ENCODE results near the gene HSD17B4.
"Not testable (repeated sequence)": the region's sequence is repeated elsewhere in the genome, so short reads cannot be mapped to it uniquely, and the experiment has no call there.

Gene HSD17B4

DNA sequence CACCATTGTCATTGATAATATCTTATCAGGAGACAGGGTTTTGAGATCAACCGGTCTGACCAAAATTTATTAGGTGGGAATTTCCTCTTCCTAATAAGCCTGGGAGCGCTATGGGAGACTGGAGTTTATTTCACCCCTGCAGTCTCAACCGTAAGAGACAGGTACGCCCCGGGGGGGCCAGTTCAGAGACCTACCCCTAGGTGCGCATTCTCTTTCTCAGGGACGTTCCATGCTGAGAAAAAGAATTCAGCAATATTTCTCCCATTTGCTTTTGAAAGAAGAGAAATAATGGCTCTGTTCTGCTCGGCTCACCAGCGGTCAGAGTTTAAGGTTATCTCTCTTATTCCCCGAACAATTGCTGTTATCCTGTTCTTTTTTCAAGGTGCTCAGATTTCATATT is 28.3 kb downstream of the HSD17B4 start:
- DNase-seq (ENCODE audit: low spot score), result not testable (repeated sequence)

DNA sequence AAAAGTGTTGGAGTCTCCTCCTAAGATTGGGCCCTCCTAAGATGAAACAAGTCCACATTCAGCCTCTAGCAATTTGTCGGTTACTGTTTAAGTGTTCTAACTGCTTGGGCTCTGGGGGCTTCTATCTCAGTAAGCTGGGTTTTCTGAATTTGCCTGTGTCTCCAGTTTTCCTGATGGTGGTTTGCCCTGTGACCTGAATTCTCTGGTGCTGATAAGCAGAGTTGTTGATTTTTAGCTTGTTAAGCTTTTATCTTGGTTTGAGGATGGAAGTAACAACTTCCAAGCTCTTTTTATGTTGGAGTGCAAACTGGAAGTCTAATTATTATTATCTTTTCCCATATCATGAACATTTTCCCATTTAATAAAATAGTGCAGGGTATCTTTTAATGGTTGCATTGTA is 30.9 kb downstream of the HSD17B4 start:
- DNase-seq (ENCODE audit: low spot score), result no peak

DNA sequence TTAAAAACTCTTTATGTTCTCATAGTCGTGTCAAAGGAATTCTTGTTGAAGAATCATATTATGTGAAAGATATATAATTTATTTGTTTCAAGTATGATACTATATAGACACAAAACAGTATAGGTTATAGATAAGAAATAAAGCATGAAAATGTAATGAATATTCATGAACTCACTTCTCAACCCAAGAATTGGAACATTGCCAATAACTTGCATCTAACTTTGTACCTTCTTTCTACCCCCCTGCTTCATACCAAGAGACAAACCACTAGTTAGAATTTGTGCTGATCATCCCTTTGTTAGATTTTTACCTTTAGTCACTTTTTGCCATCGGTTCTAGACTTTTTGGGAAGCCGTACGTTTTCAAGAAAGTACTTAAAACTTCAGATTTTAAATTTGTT is 32.6 kb downstream of the HSD17B4 start:
- no peak for DNase-seq (ENCODE audit: low spot score)

DNA sequence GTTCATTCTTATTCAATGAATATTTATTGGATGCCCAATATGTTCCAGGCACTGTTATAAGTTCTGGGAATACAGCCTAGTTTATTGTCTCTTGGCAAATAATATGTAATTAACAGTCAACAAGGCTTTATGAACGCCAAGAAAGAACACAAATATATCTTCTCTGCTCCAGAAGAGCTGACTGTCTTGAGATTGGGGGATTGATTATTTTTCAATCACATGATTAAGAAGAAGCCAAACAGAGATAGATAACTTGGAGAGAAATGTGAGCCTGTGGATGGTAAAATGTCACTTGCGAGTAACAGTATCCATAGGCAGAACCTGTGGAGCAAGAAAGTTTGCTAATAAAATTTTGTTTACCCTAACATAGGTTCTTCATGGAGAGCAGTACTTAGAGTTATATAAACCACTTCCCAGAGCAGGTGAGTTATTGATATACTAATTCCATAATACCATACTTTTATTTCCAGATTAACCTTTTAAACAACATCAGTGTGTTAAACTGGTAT is 49.4 kb downstream of the HSD17B4 start:
- no peak for DNase-seq (ENCODE audit: low spot score)

DNA sequence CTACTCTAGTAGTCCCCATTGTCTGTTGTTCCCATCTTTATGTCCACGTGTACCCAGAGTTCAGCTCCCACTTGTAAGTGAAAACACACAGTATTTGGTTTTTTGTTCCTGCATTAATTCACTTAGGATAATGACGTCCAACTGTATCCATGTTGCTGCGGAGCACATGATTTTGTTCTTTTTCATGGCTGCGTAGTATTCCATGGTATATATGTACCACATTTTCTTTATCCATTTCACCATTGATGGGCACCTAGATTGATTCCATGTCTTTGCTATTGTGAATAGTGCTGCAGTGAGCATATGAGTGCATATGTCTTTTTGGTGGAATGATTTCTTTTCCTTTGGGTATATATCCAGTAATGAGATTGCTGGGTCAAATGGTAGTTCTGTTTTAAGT is 51.6 kb downstream of the HSD17B4 start:
- DNase-seq (ENCODE audit: low spot score), result not testable (repeated sequence)

DNA sequence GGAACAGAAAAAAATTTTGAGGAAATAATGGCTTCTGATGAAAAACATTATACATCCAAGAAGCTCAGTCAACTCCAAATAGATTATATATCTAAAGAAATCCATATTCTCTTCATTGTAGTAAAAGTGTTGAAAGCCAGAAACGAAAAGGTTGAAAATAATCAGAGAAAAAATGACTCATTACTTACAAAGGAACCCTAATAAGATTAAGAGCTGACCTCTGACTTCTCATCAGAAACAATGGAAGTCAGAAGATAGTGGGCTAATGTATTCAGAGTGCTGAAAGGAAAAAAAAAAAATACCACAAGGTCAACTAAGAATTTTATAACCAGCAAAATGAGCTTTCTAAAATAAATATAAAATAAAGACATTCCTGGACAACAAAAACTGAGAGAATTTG is 60.0 kb downstream of the HSD17B4 start:
- DNase-seq (ENCODE audit: low spot score), result no peak

DNA sequence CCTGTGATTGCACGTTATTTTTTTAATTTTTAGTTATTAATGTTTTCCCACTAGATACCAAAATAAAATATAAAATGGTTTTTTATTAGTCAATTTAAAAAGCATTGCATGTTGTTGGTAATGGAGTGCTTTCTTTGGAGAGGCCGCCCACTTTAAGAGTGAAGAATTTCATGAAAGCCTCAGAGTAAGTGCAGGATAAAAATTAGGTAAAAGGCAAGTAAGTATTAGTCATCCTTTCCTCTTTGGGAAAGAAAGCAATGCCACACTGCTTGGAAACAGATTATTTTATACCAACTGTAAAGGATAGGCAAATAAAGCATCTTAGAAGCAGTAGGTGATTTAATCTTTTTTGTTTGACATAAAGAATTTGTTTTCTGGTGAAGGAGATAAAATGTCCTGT is 62.9 kb downstream of the HSD17B4 start:
- no peak for DNase-seq (ENCODE audit: low spot score)

DNA sequence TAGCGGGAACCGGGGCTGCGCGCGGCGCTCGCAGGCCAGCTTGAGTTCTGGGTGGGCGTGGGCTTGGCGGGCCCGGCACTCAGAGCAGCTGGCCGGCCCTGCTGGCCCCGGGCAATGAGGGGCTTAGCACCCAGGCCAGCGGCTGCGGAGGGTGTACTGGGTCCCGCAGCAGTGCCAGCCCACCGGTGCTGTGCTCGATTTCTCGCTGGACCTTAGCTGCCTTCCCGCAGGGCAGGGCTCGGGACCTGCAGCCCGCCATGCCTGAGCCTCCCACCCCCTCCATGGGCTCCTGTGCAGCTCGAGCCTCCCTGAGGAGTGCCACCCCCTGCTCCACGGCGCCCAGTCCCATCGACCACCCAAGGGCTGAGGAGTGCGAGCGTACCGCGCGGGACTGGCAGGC is 64.8 kb downstream of the HSD17B4 start:
- not testable (repeated sequence) for DNase-seq (ENCODE audit: low spot score)

DNA sequence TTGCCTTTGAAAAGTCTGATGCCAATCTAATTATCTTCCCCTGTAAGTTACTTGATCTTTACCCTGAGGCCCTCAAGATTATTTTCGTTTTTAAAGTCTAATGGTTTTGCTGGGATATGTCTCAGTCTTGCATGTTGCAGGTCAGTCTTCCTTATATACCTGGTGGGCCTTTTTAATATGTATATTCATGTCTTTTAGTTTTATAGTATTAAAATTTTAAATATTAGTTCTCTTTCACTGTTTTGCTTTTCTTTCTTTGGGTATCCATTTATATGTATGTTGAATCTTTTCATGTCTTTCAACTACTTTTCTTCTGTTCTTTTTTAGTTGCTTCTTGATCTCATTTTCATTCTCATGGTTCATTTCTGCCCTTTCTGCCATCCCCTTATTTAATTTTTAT is 68.9 kb downstream of the HSD17B4 start:
- no peak for DNase-seq (ENCODE audit: low spot score)

DNA sequence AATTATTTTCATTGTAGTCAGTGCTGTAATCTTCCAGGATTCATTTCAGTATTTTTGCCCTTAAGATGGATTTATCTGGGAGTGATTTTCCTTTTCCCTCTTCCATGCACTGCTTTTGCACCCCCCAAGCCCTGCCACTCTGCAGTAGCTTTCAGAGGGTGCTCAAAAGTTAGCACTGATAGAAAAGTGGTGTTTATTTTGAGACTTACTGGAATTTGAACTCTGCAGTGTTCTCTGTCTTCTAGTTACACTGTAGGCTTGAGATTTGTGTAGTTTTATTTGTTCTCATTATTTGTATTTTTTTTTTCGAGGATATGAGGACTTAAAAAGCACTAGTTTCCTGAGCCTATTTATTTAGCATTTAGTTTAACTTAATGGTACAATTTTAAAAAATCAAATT is 70.5 kb downstream of the HSD17B4 start:
- DNase-seq (ENCODE audit: low spot score), result no peak

DNA sequence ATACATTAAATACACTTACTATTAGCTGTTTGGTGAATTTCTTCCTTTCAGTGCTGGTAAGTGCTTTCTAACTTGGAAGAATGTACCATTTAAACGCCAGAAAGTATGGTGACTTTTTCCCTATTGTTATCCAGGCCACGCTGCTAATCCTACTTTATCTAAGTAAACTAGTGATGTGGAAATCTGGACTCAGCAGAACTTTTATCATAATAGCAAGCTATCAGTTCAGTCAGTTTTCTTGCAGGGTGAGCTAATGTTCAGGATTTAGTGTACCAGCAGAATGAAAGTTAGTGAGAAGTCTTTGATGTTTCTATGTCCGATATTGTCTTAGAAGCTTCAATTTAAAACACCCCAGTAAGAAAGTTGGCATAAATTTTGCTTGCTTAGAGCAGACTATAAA is 72.2 kb downstream of the HSD17B4 start:
- DNase-seq (ENCODE audit: low spot score), result no peak

DNA sequence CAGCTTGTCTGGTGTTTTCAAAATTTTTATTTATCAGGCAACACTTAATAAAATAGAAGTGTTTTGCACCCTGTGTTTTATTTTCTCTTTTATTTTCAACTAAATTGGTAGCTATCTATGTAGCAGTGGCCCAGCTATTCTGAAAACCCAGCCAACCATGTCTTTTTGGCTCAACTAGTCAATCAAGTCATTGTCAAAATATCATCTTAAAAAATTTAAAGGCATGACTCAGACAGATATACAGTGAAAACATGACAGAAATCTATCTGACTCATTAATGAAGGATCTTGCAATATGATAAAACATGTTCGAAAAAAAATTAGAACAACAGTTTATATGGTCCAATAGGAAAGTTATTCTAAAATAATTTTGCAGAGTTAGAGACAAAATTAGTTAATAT is 75.1 kb downstream of the HSD17B4 start:
- no peak for DNase-seq (ENCODE audit: low spot score)

DNA sequence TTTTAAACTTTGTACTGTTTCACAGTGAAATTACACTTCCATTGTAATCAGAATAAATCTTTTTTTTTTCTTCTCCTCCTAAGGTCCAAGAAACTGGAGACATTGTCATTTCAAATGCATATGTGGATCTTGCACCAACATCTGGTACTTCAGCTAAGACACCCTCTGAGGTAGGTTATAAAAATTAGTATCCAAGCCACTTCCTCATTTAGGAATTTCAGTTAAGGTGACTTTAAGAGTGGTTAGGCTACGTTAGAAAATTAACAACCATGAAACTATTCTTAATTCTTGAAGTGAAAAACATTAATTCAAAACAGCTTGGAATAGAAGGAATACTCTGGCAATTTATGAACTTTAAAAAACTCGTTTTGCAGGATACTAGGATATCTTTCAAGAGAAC is 77.5 kb downstream of the HSD17B4 start:
- DNase-seq (ENCODE audit: low spot score), result no peak

DNA sequence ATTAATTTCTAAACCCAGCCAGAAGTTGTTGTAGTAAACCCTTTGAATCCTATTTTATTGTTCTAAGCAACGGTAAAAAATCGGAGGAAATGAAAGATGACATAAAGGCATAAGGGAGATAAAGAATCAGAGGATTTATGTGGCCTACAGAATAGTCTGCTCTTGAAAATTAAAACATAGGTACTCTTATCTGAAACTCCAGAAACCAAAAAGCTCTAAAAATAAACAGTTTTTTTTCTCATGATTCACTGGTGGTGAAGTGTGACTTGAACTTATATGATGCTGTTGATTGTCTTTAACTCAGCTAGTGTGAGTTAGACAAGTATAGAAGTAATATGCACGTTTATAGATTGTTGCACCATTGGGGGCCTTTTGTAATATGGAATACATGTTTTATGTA is 80.3 kb downstream of the HSD17B4 start:
- DNase-seq (ENCODE audit: low spot score), result no peak

DNA sequence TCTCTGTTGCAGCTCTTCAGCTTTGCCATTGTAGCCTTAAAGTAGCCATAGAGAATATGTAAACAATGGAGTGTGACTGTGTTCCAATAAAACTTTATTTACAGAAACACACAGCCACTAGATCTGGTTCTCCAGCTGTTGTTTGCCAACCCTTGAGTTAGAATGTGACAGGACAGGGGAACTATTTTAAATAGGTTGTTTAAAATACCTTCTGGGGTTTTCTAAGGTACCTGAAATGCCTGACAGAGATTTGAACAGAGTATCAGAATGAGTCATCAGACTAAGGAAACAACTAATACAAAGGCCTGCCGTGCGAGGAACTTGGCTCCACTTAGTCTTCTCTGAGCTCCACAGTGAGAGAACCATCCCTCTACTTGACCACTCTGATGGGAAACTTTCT is 85.4 kb downstream of the HSD17B4 start:
- no peak for DNase-seq (ENCODE audit: low spot score)

DNA sequence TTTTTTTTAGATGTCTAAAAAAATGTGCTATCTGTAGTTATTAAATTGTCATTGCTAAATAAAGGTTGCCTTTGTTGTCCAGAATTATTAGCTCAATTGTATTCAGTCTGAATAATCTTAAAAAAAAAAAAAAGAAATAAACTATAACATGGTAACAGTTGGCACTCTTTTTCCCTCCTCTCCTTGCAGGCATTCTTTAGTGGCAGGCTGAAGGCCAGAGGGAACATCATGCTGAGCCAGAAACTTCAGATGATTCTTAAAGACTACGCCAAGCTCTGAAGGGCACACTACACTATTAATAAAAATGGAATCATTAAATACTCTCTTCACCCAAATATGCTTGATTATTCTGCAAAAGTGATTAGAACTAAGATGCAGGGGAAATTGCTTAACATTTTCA is 89.4 kb downstream of the HSD17B4 start:
- peak; percentile 19 for DNase-seq (ENCODE audit: low spot score)

DNA sequence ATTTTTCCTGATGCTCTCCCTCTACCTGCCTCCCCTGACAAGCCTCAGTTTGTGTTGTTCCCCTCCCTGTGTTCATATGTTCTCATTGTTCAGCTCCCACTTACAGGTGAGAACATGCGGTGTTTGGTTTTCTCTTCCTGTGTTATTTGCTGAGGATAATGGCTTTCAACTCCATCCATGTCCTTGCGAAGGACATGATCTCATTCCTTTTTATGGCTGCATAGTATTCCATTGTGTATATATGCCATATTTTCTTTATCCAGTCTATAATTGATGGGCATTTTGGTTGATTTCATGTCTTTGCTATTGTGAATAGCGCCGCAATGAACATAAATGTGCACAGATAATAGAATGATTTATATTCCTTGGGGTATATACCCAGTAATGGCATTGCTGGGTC is 99.5 kb downstream of the HSD17B4 start:
- no peak for DNase-seq (ENCODE audit: low spot score)

DNA sequence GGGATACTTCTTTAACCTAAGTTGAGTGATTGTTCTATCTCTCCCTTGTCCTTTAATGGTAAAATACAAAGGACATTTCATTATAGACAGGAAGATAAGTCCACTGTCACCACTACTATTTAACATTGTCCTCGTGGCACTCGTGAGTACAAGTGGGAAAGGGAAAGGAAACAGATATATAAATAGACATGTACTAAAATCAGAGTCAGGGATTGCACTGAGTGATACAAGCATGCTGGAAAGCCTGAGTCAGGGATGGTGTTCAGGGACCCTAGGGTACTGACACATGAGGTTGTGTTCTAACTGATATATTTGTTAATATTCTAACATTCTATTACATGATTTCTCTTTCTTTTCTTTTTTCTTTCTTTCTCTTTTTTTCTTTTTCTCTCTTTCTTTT is 102.3 kb downstream of the HSD17B4 start:
- no peak for DNase-seq (ENCODE audit: low spot score)

DNA sequence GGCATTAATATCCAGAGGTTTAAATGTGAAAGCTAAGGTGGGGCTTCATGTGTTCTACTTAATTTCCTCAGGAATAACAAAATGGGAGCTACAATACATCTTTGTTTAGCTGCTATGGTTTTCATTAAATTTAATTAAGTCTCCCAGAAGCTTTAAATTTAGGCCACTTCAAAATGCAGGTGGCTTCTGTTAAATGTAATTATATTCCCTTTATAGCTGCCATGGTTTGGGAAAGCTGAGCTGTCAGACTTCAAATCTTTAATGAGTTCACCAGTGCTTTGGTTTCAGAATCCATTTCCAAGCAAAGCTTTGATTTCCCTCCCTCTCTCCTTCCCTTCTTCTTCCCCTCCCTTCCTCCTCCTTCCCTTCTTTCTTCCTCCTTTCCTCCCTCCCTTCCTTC is 118.6 kb downstream of the HSD17B4 start:
- no peak for DNase-seq (ENCODE audit: low spot score)

DNA sequence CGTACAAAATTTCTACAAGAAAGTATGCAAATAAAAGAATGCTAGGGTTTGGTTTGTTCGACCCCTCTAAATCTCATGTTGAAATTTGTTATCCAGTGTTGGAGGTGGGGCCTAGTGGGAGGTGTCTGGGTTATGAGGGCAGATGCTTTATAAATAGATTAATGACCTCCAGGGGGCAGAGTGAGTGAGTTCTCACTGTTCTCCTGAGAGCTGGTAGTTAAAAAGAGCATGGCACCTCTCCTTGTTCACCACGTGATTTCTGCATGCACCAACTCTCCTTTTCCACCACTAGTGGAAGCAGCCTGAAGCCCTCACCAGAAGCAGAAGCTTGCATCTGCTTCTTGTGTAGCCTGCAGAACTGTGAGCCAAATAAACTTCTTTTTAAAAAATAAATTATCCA is 126.6 kb downstream of the HSD17B4 start:
- no peak for DNase-seq (ENCODE audit: low spot score)

DNA sequence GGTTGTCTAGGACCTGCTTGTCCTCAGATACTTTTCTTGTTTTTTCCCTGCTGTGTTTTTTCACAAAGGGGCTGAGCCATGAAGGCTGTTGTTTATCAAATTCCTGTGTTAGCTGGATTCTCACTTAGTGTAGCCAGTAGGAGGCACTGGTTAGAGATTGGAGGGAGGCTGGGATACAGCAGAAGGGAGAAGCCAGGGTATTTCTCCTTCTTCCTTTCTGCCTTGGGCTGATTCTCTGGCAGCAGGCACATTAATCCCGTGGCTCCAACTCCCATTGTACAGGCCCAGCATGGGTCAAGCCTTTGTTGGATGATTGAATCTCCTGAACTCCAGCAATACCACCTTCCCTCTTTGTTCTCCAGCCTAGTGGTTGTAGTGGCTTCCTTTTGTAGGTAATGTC is 130.7 kb downstream of the HSD17B4 start:
- no peak for DNase-seq (ENCODE audit: low spot score)

DNA sequence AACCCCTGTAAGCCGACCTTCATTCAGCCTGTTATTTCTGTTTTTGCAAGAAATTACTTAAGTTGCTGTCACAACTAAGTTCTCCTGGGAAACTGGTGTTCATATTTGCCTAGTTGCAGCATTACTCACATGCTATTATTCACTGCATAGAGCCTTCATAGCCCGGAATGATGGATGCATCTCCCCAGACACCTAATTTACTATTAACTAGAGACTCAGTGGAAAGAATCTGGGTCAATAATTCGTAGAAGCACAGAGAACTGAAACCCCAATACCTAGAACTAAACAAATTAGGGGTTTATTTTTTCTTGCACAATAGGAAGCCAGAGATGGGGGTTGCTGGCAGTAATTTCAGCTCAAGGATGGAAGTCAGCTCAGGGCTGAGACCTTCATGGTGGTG is 131.4 kb downstream of the HSD17B4 start:
- DNase-seq (ENCODE audit: low spot score), result no peak
